GM18907 (cell line): ENCODE data around the gene IQCM.
"Not testable (repeated sequence)": the region's sequence is repeated elsewhere in the genome, so short reads cannot be mapped to it uniquely, and the experiment has no call there.

Experiments
- ATAC-seq: cut with Tn5 transposase; IDR thresholded peaks from one replicate; pipeline ENCODE4 v1.9.1; 2021; ENCODE audit warnings: mild to moderate bottlenecking, moderate library complexity; ENCODE audit not compliant: unreplicated experiment

IQCM gene

DNA sequence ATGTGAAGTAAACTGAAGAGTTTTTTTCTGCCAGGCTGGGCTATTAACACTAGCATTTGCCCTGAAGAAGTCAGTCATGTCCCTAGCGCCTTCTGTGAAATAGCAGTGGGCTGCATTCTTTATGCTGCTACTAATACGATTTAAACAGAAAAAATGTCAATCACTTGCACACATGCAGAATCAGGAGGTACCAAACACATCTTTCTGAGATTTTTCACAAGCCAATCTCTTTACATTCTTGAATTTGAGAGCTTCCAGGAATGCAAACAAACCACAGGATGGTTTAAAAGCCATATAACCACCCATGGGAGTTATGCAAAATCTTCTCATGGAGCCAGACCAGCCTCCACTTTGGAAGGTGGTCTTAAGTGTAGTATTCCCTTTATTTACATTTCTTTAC lies 220.1 kb downstream of the IQCM start:
- ATAC-seq, result no peak

- no peak for ATAC-seq
These were observed 225.8 kb downstream of the IQCM start for GRCh38 chr4:149589826-149590225.

DNA sequence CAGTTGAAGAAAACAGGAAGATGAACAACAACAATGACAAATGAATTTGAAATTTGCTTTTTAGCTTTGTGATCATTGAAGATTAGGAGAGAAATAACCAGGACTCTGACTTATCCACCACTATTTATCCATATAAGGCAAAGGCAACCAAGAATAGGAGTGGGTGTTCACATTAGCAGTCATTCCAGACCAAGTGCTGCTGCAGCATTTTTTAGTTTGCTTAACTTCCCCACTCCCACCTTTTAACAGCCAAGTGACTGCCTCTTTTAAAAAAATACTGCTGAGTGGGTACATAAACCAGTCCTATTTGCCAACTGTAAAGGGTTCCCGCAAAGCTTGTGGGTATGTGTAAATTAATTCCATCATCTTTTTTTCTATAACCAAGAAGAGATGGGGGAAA lies 230.9 kb downstream of the IQCM start:
- no peak for ATAC-seq

GRCh38 chr4:149574971-149575370 lies 240.7 kb downstream of the IQCM start:
- ATAC-seq, result no peak

- no peak for ATAC-seq
These were observed 242.9 kb downstream of the IQCM start for GRCh38 chr4:149572716-149573115.

DNA sequence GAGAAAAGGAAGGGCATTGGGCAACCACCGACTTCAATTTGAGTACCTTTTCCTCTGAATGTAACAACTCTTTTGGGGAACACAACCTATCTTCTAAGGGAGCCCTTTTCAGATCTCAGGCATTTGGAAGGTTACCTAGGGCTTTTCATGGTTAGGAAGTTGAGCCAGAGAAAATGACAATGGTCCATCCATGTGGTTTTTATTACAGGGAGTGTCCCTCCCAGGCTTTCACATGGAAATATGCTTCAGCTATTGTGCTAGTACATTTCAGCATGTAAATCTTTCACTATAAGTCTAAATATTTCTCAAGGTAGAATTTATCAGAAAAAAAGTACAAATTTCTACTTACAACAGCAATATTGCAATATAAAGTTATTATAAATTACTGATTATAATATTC lies 259.8 kb downstream of the IQCM start:
- ATAC-seq, result no peak

DNA sequence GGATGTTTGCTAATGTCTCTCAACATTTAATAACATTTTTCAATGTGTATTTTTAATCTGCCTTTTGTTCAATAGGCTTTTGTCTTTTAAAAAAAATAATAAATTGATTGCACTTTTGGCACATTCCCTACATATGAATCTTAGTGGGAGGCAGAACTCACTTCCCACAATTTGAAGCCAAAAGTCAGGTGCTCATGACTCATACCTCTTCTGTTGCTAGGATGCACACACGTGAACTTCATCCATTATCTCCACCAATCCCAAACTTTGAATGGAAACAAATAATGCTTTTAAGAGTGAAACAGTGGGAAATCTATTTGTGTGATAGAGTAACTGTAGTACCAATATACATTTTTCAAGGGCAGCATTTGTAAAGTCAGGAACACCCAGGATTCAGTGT lies 260.5 kb downstream of the IQCM start:
- ATAC-seq, result no peak

- ATAC-seq, result no peak
These were observed 261.6 kb downstream of the IQCM start for GRCh38 chr4:149553959-149554520.

GRCh38 chr4:149552601-149553000 lies 263.0 kb downstream of the IQCM start:
- ATAC-seq, result no peak

DNA sequence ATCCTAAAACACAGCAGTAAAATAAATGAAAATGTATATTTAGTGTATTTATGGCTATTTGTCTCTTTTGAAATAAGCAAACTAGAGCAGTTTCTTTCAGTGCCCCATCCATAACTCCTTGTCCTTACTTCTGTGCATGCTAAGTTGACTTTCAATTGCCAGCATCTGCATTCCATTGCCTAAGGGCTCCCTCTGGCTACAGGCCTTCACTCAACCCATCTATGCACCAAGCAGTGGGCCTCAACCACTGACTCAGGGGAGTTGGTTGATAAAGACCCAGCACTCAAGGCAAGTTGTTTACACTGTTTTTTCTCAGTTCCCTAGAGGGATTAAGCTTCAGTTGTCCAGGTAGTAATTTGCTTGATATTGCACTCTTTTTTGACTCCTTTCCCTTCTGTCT lies 265.7 kb downstream of the IQCM start:
- ATAC-seq, result no peak

DNA sequence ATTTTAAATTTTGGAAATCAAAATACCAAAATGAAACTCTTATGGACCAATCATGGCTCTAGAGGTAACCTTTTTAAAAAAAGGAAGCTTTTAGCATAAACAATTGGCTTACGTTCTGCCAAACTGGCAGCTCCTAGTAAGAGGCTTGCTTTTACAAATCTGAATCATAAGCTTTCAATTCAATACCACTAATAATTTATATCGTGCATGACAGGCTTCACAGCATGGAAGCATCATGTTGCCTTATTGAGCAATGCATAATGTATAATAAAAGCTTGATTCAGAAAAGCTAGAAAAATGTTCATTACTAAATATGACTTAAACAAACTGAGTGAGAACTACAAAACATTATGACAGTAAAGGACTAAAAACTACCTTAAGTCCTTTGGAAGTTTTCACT lies 280.9 kb downstream of the IQCM start:
- ATAC-seq, result no peak

DNA sequence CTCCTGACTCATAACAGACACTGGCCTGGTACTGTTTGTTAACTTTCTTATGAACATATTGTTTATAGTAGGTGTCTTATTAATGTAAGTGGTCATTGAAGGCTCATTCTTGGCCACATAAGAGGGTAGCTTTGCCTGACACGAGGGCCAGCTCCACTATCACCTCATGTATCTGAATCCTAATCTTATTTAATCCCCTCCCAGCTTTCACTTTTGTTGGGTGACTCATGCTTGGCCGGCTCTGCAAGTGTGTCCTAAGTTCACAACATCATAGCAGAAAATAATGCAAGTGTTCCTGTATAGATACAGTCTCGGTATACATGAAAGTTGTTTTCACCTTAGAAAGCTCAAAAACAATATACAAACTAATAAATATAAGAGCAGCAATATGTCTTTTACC lies 283.8 kb downstream of the IQCM start:
- no peak for ATAC-seq

- no peak for ATAC-seq
These were observed 292.6 kb downstream of the IQCM start for GRCh38 chr4:149523039-149523438.

DNA sequence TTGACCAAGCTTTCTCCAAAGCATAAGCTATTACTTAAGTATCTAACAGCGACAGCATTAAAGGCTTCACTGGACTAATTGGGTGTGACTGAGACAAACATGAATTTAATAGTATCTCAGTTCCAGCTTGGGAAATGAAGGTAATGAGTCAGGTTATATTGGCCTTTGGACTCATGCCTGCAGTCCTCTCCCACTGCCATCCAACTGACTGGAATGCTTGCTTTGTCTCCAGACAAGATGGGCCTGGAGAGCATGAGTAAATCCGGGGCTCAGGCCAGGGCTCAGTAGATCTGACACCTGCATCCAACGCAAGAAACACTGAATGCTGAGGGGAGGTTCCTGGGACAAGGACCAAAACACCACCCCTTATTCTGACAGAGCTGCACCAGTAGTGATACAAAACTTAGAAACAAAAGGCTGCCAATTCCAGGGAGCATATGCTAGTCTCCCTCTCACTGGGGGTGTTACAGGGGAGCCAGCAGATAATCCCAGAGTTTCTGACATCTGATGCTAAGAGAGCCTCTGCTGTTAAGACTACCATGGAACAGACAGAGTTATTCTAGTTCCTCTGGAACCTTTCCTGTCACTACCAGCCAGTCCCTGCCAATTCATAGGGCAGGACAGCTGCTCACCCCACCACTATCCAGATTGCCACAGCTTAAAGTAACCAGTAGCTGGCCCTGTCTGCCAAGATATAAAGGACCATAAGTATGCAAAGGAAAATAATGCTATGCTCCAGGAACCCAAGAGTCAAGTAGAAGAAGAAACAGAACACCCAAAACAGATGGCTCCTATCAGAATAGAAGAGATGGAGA lies 293.8 kb downstream of the IQCM start:
- ATAC-seq, result no peak

DNA sequence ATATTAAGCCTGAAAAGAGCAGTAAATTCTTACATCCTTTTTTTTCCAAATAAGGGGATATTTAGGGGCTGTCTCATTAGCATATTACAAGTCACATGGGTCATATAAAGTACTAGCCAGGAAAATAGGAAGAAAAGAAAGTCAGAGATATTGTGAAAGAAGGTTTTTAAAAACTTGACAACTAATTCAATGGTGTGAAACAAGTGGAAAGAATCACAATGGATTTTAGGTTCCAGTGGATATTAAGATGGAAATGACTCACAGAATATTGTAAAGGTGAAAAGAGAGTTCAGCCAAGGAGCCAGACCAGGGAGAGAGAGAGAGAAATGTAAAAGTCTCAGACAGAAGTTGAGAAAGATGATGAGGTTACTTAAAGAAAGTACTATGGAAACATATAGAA lies 297.2 kb downstream of the IQCM start:
- ATAC-seq, result no peak

DNA sequence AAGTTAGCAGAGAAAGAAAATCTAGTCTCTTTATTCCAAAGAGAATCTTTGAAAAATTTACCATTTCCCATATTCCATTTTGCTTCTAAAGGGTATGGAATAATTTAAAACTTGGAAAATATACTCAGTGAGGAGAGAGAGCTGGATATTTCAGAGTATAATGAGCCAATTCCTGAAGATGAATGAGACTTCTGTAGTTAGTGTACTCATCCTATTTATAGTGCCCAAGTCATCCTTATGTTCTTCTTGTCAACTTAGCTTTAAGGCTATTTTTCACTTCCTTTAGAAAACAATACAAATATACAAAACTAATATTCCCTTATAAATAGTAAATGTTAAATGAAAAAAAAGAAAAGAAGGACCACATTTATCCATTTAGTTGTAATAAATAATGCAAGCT lies 302.6 kb downstream of the IQCM start:
- no peak for ATAC-seq

DNA sequence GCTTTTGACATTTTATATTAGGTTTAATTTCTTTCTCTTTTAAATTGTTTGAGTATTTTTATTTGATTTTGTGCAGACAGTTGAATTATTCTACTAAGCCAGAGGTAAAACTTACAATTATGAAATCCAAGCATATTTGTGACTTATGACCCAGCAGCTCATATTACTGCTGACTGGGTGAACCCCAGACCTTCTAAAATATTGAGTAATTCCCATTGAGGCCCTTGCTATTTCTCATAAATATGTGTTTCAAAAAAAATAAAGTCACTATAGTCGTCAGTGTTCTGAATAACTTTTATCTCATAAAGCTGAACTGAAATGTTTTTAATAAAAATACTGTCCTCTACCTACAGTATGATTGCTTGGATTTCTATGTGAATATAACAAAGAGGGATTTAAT lies 303.1 kb downstream of the IQCM start:
- no peak for ATAC-seq

GRCh38 chr4:149511558-149512298 lies 303.9 kb downstream of the IQCM start:
- ATAC-seq, result no peak

- not testable (repeated sequence) for ATAC-seq
These were observed 308.3 kb downstream of the IQCM start for GRCh38 chr4:149507309-149507708.

DNA sequence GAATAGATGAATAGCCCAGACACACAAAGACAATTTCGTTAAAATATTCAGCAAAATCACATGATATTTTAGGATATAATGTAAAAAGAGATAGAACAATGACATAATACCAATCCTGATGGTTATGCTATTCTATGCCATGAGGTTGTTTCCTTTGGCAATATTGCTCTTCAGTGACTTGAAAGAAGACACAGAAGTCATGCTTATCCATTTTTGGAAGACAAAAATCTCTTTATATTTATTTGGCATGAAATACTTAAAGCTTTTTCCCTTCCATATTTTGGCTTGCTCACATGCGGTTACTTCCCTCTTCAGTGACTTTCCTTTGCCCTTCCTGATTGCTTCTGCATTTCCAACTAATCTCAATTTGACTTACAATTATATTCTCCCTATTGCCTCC lies 314.8 kb downstream of the IQCM start:
- no peak for ATAC-seq

DNA sequence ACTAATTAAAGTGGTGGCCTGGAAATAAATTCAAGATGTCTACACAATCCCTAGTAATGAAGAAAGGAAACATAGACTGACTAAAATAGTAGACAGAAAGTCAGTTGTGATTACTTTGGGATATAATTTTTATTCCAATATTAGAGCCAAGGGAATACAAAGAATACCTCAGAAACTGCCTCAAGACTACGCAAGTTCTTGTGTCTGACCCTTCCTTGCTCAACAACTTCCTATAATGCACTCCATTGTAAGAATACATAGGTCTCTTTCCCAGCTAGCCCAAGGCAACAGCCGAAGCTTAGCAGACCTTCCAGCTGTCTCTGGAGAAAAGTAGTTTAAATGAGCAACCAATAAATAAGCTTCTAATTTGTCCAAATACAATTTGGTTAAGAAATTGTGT lies 315.9 kb downstream of the IQCM start:
- ATAC-seq, result no peak

DNA sequence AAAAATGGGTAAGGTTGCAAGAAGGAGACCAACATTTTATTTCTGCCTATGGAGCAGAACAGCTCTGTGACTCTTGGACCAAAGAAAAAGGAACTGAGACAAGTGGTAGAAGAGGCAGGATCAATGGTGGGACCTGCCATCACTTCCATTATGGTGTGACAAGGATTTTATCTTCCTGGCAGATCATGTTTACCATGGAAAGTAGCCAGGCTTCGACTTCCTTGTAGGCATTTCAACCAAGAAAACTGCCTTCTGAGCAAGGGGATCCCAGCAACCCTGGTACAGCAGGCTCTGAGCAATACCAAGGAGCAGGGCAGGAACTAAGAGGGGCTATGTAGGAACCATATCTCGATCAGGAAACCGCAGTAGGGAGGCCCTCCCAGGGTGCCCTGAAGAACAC lies 317.4 kb downstream of the IQCM start:
- no peak for ATAC-seq
